ENCODE data around the gene LGALS14.
"Not testable (repeated sequence)": the region's sequence is repeated elsewhere in the genome, so short reads cannot be mapped to it uniquely, and the experiment has no call there.

GRCh38 chr19:39688637-39689036 lies 15.6 kb upstream of the LGALS14 start:
- TF ChIP-seq CTCF, POLR2A (IDR thresholded peaks at IDR 0.05): not testable (repeated sequence)
